NOMO-1 treated with dmso at 0.1 percent for 144 hours (cell line): ENCODE data around the gene NFYB.
"Not testable (repeated sequence)": the region's sequence is repeated elsewhere in the genome, so short reads cannot be mapped to it uniquely, and the experiment has no call there.

ENCODE experiments used
- DNase-seq: peaks from one replicate; lab custom pipeline; 2025; ENCODE audit not compliant: unreplicated experiment; lab: John Stamatoyannopoulos, UW

The NFYB gene

DNA sequence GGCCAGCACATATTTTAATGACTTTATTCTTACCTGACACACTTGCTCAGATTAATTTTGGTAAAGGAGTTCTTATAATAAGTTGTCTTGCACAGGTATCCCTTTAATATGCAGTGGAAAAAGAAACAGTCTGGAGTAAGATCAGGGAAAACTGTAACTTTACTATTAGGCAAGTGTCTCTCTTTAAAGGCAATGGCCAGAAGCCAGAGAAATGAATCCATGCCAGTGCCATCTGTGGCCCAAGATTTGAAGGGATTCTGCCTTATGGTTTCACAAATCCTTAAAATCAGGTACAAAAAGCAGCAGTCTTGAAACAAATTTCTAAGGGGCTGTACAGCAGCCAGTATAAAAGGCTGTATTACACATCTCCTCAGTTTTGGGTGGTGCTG, 22.4 kb downstream of the NFYB start:
- no peak for DNase-seq

DNA sequence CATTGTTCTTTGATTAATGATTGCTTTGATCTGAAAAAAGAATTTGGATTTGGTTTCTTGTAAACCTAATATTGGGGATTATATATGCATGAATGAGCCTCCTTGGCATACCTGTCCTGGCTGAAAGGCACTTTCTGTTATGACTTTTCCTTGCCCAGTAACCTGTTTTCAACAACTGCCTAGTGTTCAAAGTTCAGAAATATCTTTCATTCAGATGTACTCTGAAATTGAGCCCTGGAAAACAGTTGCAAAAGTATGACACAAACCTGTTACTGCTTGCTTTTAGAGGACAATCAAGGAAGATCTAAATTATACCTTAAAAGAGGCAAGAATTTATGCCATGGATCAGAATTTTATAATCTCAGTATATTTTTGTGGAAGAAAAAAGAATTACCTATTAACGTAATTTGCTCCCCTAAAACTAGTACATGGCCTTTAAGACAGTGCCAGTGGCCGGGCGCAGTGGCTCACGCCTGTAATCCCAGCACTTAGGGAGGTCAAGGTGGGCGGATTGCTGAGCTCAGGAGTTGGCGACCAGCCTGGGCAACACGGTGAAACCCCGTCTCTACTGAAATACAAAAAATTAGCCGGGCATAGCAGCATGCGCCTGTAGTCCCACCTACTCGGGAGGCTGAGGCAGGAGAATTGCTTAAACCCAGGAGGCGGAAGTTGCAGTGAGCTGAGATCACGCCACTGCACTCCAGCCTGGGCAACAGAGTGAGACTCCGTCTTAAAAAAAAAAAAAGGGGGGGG, 23.0 kb downstream of the NFYB start:
- DNase-seq, result not testable (repeated sequence)

DNA sequence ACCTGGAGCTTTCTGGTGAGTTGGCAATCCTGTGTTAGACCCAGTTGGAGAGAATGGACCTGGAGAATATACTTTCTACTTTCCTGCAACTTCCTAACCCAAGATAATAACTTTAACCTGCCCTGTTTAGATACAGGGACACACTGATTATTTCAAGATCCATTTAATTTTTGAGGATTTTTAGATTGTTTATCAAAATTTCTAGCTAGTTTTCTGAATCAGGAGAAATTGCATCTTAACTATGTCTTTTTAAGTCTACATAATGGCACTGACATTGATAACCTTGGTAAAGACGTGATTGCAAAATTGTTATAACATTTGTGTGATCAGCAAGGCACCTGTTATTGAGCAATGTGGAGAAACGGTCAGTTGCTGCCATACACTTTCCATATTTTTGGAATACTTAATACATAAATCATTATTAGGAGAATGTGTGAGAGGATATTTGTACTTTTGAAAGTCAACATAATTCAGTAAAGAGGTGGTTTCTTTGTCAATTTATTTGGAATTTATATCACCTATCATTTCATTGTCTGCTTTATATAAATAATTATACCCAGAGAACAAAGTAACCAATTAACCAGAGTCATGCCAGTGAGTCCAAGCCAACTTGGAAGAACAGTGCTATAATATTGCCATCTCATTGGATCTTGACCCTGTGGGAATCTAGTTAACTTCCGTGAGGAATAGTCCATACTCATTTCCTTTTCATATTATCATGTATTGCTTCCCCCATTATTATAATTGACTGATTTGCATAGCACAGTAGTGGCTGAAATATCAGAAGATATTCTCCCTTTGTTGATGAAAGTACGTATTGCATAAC, 28.4 kb downstream of the NFYB start:
- DNase-seq, result no peak

GRCh38 chr12:104108755-104109445, 29.1 kb downstream of the NFYB start:
- peak; percentile 6 for DNase-seq

DNA sequence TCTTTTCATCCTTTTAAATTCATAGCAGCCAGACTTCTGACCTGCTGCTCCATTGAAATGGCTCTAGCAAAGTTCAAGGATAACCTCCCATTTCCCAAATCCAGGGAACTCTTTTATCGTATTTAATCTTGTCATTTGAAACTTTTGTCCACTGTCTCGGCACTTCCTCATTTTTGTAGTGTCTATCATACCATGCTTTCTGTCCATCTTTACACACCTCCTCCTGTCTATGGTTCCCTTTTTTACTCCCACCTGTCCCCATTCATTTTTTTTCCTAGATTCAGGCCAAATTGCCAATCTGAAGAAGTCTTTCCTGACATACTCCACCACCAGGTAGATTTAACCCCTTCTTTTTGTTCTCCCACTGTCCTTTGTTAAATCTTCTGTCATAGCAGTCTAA, 31.0 kb downstream of the NFYB start:
- no peak for DNase-seq

GRCh38 chr12:104105461-104105860, 32.5 kb downstream of the NFYB start:
- no peak for DNase-seq

GRCh38 chr12:104097954-104098353, 40.1 kb downstream of the NFYB start:
- no peak for DNase-seq

DNA sequence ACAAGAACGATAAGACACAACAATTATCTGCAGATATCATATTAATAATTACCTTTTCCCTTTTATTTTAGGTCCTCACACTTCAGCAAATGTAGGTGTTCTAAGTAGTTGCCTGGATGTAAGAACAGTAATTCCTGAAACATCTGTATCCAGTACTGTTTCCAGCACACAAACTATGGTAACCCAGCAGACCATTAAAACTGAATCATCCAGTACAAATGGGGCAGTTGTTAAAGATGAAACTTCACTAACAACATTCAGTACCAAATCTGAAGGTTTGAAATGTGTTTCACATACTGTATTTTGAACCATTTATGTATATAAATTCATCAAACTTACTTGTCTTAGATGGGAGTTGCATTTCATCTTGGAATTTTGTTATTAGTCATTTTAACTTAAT, 42.7 kb downstream of the NFYB start:
- DNase-seq, result no peak

- DNase-seq, result no peak
Measured at GRCh38 chr12:104094284-104094683, 43.7 kb downstream of the NFYB start.

DNA sequence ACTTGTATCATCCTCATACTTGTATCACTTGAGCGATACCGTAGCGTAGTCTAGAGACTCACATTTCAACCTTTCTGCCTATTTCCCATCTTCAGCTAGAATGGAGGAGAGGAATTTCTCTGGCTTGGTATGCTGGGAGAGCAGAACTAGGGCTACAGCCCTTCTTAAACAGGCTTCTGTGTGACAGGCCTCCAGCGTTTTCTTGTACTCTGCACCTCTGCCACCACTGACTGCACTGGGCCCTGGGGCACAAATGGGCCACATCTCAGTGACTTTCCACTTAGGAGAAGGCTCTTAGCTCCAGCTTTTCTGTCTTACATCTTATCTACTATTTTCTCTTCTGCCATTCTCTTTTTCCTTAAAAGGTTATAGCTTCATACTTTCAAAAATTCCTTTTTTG, 46.9 kb downstream of the NFYB start:
- DNase-seq, result no peak

DNA sequence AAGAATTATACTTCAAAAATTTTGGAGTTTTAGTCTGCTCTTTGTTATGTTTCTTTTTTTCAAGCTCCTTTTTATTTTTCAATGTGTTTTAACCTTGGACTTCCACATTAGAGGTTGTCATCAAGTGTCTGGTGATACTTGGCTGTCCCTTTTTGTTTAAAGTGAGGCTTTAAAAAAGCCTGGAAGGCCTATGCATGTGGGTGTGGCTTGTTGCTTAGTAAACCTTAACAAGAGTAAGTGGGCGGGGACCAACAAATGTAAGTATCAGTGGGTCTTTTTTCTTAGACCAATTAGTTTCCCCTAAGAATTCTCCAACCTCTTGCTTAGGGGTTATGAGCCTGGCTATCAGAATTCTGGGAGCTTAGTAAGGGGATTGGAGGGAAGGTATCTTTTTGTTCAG, 47.3 kb downstream of the NFYB start:
- DNase-seq, result no peak

- no peak for DNase-seq
Measured at GRCh38 chr12:104083769-104084475, 54.1 kb downstream of the NFYB start.

GRCh38 chr12:104080764-104081163, 57.2 kb downstream of the NFYB start:
- no peak for DNase-seq

- no peak for DNase-seq
Measured at GRCh38 chr12:104079024-104079423, 59.0 kb downstream of the NFYB start.

GRCh38 chr12:104073699-104074098, 64.3 kb downstream of the NFYB start:
- DNase-seq, result no peak

DNA sequence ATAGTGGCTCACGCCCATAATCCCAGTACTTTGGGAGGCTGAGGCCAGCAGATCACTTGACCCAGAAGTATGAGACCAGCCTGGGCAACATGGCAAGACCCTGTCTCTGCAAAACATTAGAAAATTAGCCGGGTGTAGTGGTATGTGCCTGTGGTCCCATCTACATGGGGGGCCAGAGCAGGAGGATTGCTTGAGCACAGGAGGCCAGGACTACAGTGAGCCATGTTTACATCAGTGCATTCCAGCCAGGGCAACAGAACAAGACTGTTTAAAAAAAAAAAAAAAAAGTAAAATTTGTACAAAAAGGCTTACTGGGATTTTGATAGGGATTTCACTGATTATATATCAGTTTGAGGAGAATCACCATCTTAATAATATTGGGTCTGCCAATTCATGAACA, 65.9 kb downstream of the NFYB start:
- no peak for DNase-seq
